Endothelial cell (in vitro differentiated cells): Measurements from ENCODE around the gene PRKCH. TPM values are rescaled to one million over a fixed set of nuclear protein-coding genes. Genes with fewer than 3 reads are reported as not detected.

Source experiments
- DNase-seq: peaks from one replicate; pipeline ENCODE4 v3.0.0; 2021; ENCODE audit warnings: low spot score
- H3K27ac Mint-ChIP-seq: one replicate; pipeline ENCODE4 v1.8.0; 2021; ENCODE audit warnings: mixed read lengths, inconsistent platforms; ENCODE audit not compliant: unreplicated experiment
- H3K27me3 Mint-ChIP-seq: one replicate; pipeline ENCODE4 v1.8.0; 2021; ENCODE audit warnings: mild to moderate bottlenecking, moderate library complexity, mixed read lengths, inconsistent platforms; ENCODE audit not compliant: unreplicated experiment
- H3K36me3 Mint-ChIP-seq: one replicate; pipeline ENCODE4 v1.8.0; 2021; ENCODE audit warnings: mild to moderate bottlenecking, low read depth, mixed read lengths, inconsistent platforms; ENCODE audit not compliant: unreplicated experiment
- H3K4me1 Mint-ChIP-seq: one replicate; pipeline ENCODE4 v1.8.0; 2021; ENCODE audit warnings: mild to moderate bottlenecking, mixed read lengths, inconsistent platforms; ENCODE audit not compliant: unreplicated experiment
- H3K4me3 Mint-ChIP-seq: one replicate; pipeline ENCODE4 v1.8.0; 2021; ENCODE audit warnings: mild to moderate bottlenecking, mixed read lengths, inconsistent platforms; ENCODE audit not compliant: unreplicated experiment
- H3K9me3 Mint-ChIP-seq: one replicate; pipeline ENCODE4 v1.8.0; 2021; ENCODE audit warnings: mixed read lengths, inconsistent platforms; ENCODE audit not compliant: unreplicated experiment
- CTCF ChIP-seq: fragments of 200-600 bp; sonication (generic); IDR thresholded peaks from one replicate; pipeline ENCODE4 v1.5.0; 2021; ENCODE audit warnings: antibody characterized with exemption; ENCODE audit not compliant: unreplicated experiment
- total RNA-seq: library from RNA; stranded (reverse); fragmentation: NEBNext Ultra II Directional; extraction: Animal tissue kit (Norgen Biotek cat#: 25700); gene quantifications from one replicate; pipeline ENCODE4 v1.2.1, GENCODE V29; 2021; ENCODE audit not compliant: unreplicated experiment

The PRKCH gene
- total RNA-seq, 1 donor from 2014 or later = 42.5 TPM

- H3K27ac Mint-ChIP-seq = peak overlapping the region; percentile 59
- DNase-seq = no peak
- H3K36me3 Mint-ChIP-seq = no peaks in the 10 kb centered on the region
- H3K4me3 Mint-ChIP-seq = no peak overlapping the region
- H3K27me3 Mint-ChIP-seq = no peaks in the 10 kb centered on the region
- peaks cover 27% of the 10 kb centered on the region for H3K4me1 Mint-ChIP-seq
- no peak for TF ChIP-seq CTCF
- H3K9me3 Mint-ChIP-seq = no peaks in the 10 kb centered on the region
Observed at GRCh38 chr14:61598980-61599379, 277.6 kb downstream of the PRKCH start.

GRCh38 chr14:61599942-61600341, 278.6 kb downstream of the PRKCH start:
- no peak for TF ChIP-seq CTCF
- H3K4me3 Mint-ChIP-seq = no peak overlapping the region
- no peaks in the 10 kb centered on the region for H3K9me3 Mint-ChIP-seq
- H3K27ac Mint-ChIP-seq = no peak overlapping the region
- no peak for DNase-seq
- H3K36me3 Mint-ChIP-seq = no peaks in the 10 kb centered on the region
- H3K27me3 Mint-ChIP-seq = no peaks in the 10 kb centered on the region
- peaks cover 27% of the 10 kb centered on the region for H3K4me1 Mint-ChIP-seq

Other genes with a start within 250 kb of the PRKCH start
- 0.15 TPM for gene TMEM30B, start 40.2 kb upstream of the PRKCH start, total RNA-seq